Measurements from ENCODE around the gene TMEM134.
"Not testable (repeated sequence)": the region's sequence is repeated elsewhere in the genome, so short reads cannot be mapped to it uniquely, and the experiment has no call there.

Gene TMEM134

GRCh38 chr11:67485873-67486361 lies 16.9 kb upstream of the TMEM134 start:
- FAIRE-seq; DNase-seq (ENCODE audit: low spot score): not testable (repeated sequence)

- DNase-seq (ENCODE audit: low spot score) = no peak
Observed at GRCh38 chr11:67484847-67485311, 15.8 kb upstream of the TMEM134 start.

GRCh38 chr11:67483831-67484665 lies 15.0 kb upstream of the TMEM134 start:
- DNase-seq (ENCODE audit: low spot score) (no peak), FAIRE-seq (no peak)

More at GRCh38 chr11:67484847-67485311, 15.8 kb upstream of the TMEM134 start:
- FAIRE-seq = no peak

DNA sequence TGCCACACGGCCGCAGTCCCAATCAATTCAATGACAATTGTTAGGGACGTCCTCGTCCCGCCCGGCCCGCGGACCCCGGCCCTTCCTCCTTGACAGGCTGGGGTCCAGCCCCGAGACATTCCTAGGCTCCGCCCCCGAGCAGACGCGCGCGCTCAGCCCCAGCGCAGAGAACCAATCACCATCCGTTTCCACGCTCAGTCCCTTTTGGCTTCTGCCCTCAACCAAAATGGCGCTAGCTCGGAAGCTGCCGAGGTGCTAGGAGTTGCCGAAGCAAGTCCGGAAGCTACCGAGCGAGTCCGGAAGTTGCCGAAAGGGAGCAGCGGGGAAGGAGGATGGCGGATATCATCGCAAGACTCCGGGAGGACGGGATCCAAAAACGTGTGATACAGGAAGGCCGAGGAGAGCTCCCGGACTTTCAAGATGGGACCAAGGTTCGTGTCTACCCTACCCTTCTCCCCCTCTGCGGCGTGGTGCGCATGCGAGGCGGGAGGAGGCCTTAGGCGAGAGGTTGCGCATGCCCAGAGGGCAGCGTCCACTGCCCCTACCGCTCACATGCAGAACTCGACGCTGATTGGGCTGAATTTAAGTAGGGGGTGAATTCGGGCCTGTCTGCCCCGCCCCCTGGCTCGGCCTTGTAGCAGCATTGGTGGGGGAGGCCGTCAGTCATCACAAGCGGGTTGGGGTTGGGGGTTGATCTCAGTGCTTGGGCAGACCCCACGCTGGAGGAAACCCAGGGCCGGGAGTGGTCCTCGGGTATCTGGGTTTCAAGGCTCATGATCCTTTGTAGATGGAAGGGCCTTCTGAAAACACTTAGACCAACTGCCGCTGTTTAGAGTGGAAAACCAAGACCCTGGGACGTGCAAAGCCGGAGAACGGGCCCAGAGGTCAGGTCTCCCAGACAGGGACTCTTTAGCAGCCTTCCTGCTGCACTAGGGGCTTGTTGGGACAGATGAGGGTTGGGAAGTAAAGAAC lies 14.1 kb upstream of the TMEM134 start, which contains the start of gene AIP:
Gene AIP (plus strand): TSS at position 200 of the 972 bp plus-strand sequence. CDS start 133 bp downstream, at position 333.
- FAIRE-seq (no peak), DNase-seq (ENCODE audit: low spot score) (peak; percentile 98)

- DNase-seq (ENCODE audit: low spot score) = peak; percentile 19
Observed at GRCh38 chr11:67482275-67482826, 13.3 kb upstream of the TMEM134 start.

DNA sequence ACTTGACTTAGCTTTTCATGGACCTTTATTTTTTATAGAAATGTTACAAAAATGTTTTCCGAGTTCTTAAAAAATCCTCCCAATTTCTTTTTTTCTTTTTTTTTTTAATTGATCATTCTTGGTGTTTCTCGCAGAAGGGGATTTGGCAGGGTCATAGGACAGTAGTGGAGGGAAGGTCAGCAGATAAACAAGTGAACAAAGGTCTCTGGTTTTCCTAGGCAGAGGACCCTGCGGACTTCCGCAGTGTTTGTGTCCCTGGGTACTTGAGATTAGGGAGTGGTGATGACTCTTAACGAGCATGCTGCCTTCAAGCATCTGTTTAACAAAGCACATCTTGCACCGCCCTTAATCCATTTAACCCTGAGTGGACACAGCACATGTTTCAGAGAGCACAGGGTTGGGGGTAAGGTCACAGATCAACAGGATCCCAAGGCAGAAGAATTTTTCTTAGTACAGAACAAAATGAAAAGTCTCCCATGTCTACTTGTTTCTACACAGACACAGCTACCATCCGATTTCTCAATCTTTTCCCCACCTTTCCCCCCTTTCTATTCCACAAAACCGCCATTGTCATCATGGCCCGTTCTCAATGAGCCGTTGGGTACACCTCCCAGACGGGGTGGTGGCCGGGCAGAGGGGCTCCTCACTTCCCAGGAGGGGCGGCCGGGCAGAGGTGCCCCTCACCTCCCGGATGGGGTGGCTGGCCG lies 8.4 kb upstream of the TMEM134 start:
- not testable (repeated sequence) for FAIRE-seq; DNase-seq (ENCODE audit: low spot score)

More at GRCh38 chr11:67482275-67482826, 13.3 kb upstream of the TMEM134 start:
- no peak for FAIRE-seq

GRCh38 chr11:67476692-67477091 lies 7.6 kb upstream of the TMEM134 start:
- DNase-seq (ENCODE audit: low spot score); FAIRE-seq: not testable (repeated sequence)

- DNase-seq (ENCODE audit: low spot score) (no peak), FAIRE-seq (no peak)
Observed at GRCh38 chr11:67472882-67473281, 3.8 kb upstream of the TMEM134 start.

GRCh38 chr11:67470337-67471002 lies 1.4 kb upstream of the TMEM134 start:
- no peak for FAIRE-seq
- DNase-seq (ENCODE audit: low spot score) = no peak

GRCh38 chr11:67469508-67469811 lies 409 bp upstream of the TMEM134 start:
- DNase-seq (ENCODE audit: low spot score) (no peak), FAIRE-seq (no peak)

DNA sequence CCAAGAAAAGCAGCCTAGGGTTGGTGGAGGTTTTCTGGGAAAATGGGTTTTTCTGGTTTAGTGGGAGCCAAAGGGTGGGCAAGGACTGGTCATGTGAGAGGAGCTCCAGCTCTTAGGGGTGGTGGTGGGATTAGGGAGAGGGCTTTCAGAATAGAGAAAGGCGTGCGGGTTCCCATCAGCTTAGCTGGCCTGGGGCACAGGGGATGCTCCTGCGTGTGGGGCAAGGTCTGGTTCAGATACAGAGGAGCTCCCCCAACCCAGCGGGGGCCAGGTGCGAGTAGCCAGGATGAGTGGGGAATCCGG lies 644 bp downstream of the TMEM134 start:
- no peak for FAIRE-seq
- no peak for DNase-seq (ENCODE audit: low spot score)

DNA sequence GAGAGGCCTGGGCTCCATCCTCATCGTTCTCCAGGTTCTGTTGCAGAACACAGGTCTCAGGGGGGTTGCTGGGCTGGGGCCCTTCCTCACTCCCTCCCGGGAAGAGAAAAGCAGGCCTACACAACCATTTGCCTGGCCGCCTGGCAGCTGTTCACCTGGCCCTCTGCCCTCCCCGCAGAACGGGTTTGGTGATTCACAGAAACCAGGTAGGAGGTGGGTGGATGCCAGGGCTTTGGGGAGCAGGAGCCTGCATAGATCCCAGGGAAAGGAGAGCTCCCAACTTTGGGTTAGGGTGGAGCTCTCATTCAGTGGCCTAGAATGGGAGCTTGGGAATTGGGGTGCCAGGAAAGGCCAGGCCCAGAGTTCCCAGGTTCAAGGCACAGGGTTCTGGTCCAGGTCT lies 995 bp downstream of the TMEM134 start:
- FAIRE-seq = no peak
- peak; percentile 25 for DNase-seq (ENCODE audit: low spot score)

- no peak for DNase-seq (ENCODE audit: low spot score)
- no peak for FAIRE-seq
Observed at GRCh38 chr11:67466962-67467771, 1.9 kb downstream of the TMEM134 start.

GRCh38 chr11:67466367-67466766 lies 2.7 kb downstream of the TMEM134 start:
- DNase-seq (ENCODE audit: low spot score) (no peak), FAIRE-seq (no peak)

- FAIRE-seq = not testable (repeated sequence)
Observed at GRCh38 chr11:67465530-67465929, 3.5 kb downstream of the TMEM134 start.

GRCh38 chr11:67465189-67465510 lies 3.9 kb downstream of the TMEM134 start:
- no peak for DNase-seq (ENCODE audit: low spot score)

More at GRCh38 chr11:67465530-67465929, 3.5 kb downstream of the TMEM134 start:
- DNase-seq (ENCODE audit: low spot score) = not testable (repeated sequence)

GRCh38 chr11:67464411-67465188 lies 4.5 kb downstream of the TMEM134 start:
- DNase-seq (ENCODE audit: low spot score) (no peak), FAIRE-seq (no peak)

More at GRCh38 chr11:67465189-67465510, 3.9 kb downstream of the TMEM134 start:
- no peak for FAIRE-seq

GRCh38 chr11:67463680-67464410 lies 5.2 kb downstream of the TMEM134 start:
- DNase-seq (ENCODE audit: low spot score) (peak; percentile 94), FAIRE-seq (no peak)

Measured in urothelium cell line (cell line).